K562 (cell line): ENCODE results near the gene ATRN.

Source experiments
- BACH1 ChIP-seq: fragments of 200-800 bp; sonication (Bioruptor generic); IDR thresholded peaks from 2 replicates; pipeline ENCODE4 v1.6.1; 2016; ENCODE audit warnings: missing genetic modification characterization, missing compliant biosample characterization
- CTCF ChIP-seq, 3 experiments: IDR thresholded peaks in 2 of 3; conservative IDR thresholded peaks in 1 of 3; 2 replicates each; pipeline ENCODE4 v1.5.1; 2011 to 2012; ENCODE audit warnings: low read length in 3 of 3, mild to moderate bottlenecking in 3 of 3, control low read depth in 2 of 3, improper control_type of control experiment in 1 of 3, inconsistent platforms in 1 of 3, low read depth in 1 of 3, mixed read lengths in 1 of 3, moderate library complexity in 1 of 3; ENCODE audit not compliant: insufficient read depth in 2 of 3
- EHMT2 ChIP-seq: fragments of 450-650 bp; IDR thresholded peaks from 2 replicates; pipeline ENCODE4 v1.6.1; 2018; ENCODE audit warnings: antibody characterized with exemption
- EZH2 ChIP-seq: IDR thresholded peaks from 2 replicates; pipeline ENCODE4 v1.6.1; 2012; ENCODE audit warnings: low read depth, mild to moderate bottlenecking, inconsistent platforms, low read length, borderline replicate concordance
- KAT2B ChIP-seq: IDR thresholded peaks from one replicate; pipeline ENCODE4 v1.6.1; 2012; ENCODE audit warnings: low read depth, mild to moderate bottlenecking, control low read depth, inconsistent platforms, low read length, moderate library complexity
- KLF6 ChIP-seq: fragments of 250-450 bp; sonication (Bioruptor Pico); IDR thresholded peaks from 2 replicates; pipeline ENCODE4 v1.4.0; 2020; ENCODE audit warnings: mild to moderate bottlenecking, moderate library complexity, borderline replicate concordance
- MYNN ChIP-seq, 2 experiments: sonication (generic); formaldehyde crosslinking in 1 of 2; IDR thresholded peaks; 2 replicates each; pipeline versions ENCODE4 v1.5.0 to v1.6.1; 2016 to 2020; ENCODE audit warnings: antibody characterized with exemption in 1 of 2, missing genetic modification reagents in 1 of 2
- NCOA2 ChIP-seq, 2 experiments: fragments of 450-650 bp; IDR thresholded peaks; 2 replicates each; pipeline ENCODE4 v1.6.1; 2018; ENCODE audit warnings: mild to moderate bottlenecking in 2 of 2, moderate library complexity in 1 of 2; ENCODE audit not compliant: partially characterized antibody in 2 of 2
- SLC30A9 ChIP-seq: fragments of 250-450 bp; sonication (Bioruptor Pico); IDR thresholded peaks from 2 replicates; pipeline ENCODE4 v1.8.0; 2022; ENCODE audit warnings: mild to moderate bottlenecking, moderate library complexity
- ZBTB7A ChIP-seq: IDR thresholded peaks from 2 replicates; pipeline ENCODE4 v1.6.1; 2011; ENCODE audit warnings: low read depth, mild to moderate bottlenecking, low read length, moderate library complexity, borderline replicate concordance; ENCODE audit not compliant: control insufficient read depth
- ZNF146 ChIP-seq: IDR thresholded peaks from one replicate; pipeline ENCODE4 v1.6.1; 2018; ENCODE audit warnings: missing compliant biosample characterization; ENCODE audit not compliant: unreplicated experiment
- ZNF407 ChIP-seq: fragments of 450-650 bp; IDR thresholded peaks from 2 replicates; pipeline ENCODE4 v1.6.1; 2016; ENCODE audit warnings: low read depth
- TF ChIP-seq, protein P1 (sequence below): sonication (generic); formaldehyde crosslinking; IDR thresholded peaks from 2 replicates; pipeline ENCODE4 v1.8.0; 2022; ENCODE audit warnings: missing genetic modification reagents, mild to moderate bottlenecking, borderline replicate concordance

- TF ChIP-seq CTCF (IDR thresholded peaks at IDR 0.05 in 2 of 3, conservative IDR thresholded peaks at IDR 0.05 in 1 of 3; ENCODE audit: insufficient read depth in 2 of 3, low read depth in 1 of 3, low read length in 3 of 3) (no peak), ZNF407 (no peak), EZH2 (no peak), MYNN (IDR thresholded peaks at IDR 0.05) (no peak), MYNN (CRISPR knock-in tag; IDR thresholded peaks at IDR 0.05) (no peak), NCOA2 (IDR thresholded peaks at IDR 0.05; ENCODE audit: partially characterized antibody in 2 of 2) (no peak), KLF6 (CRISPR knock-in tag) (no peak), ZNF146 (CRISPR knock-in tag) (no peak), BACH1 (tag) (no peak), KAT2B (no peak), ZBTB7A (no peak), SLC30A9 (CRISPR knock-in tag) (no peak), EHMT2 (no peak)
- TF ChIP-seq, protein P1, sequence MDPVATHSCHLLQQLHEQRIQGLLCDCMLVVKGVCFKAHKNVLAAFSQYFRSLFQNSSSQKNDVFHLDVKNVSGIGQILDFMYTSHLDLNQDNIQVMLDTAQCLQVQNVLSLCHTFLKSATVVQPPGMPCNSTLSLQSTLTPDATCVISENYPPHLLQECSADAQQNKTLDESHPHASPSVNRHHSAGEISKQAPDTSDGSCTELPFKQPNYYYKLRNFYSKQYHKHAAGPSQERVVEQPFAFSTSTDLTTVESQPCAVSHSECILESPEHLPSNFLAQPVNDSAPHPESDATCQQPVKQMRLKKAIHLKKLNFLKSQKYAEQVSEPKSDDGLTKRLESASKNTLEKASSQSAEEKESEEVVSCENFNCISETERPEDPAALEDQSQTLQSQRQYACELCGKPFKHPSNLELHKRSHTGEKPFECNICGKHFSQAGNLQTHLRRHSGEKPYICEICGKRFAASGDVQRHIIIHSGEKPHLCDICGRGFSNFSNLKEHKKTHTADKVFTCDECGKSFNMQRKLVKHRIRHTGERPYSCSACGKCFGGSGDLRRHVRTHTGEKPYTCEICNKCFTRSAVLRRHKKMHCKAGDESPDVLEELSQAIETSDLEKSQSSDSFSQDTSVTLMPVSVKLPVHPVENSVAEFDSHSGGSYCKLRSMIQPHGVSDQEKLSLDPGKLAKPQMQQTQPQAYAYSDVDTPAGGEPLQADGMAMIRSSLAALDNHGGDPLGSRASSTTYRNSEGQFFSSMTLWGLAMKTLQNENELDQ (CRISPR knock-in tag), result no peak
Observed at GRCh38 chr20:3648951-3649350, 178.1 kb downstream of the ATRN start.
